ENCODE results near the gene EDN3. TPM values are rescaled to one million over a fixed set of nuclear protein-coding genes. Genes with fewer than 3 reads are reported as not detected.

EDN3 gene
- total RNA-seq, 1 donor from 2014 or later = not detected

GRCh38 chr20:59259946-59260345 lies 40.5 kb upstream of the EDN3 start:
- DNase-seq (ENCODE audit: low read depth) = no peak
- H3K4me3 ChIP-seq (ENCODE audit: low read depth, low read length) = no peak overlapping the region

GRCh38 chr20:59265298-59265697 lies 35.1 kb upstream of the EDN3 start:
- TF ChIP-seq CTCF (IDR thresholded peaks at IDR 0.05; ENCODE audit: insufficient read depth, low read length, poor library complexity, severe bottlenecking) = no peak
- peaks cover 3% of the 10 kb centered on the region for H3K27me3 ChIP-seq (ENCODE audit: control insufficient read depth, insufficient read depth, low read length)
- no peak for DNase-seq (ENCODE audit: low read depth)
- H3K4me3 ChIP-seq (ENCODE audit: low read depth, low read length) = no peak overlapping the region
- H3K36me3 ChIP-seq (ENCODE audit: control insufficient read depth, insufficient read depth, low read length) = no peaks in the 10 kb centered on the region

More at GRCh38 chr20:59259946-59260345, 40.5 kb upstream of the EDN3 start:
- no peak for TF ChIP-seq CTCF (IDR thresholded peaks at IDR 0.05; ENCODE audit: insufficient read depth, low read length, poor library complexity, severe bottlenecking)
- Histone ChIP-seq H3K27me3 (ENCODE audit: control insufficient read depth, insufficient read depth, low read length) (no peaks in the 10 kb centered on the region), H3K36me3 (ENCODE audit: control insufficient read depth, insufficient read depth, low read length) (no peaks in the 10 kb centered on the region)

- H3K27me3 ChIP-seq (ENCODE audit: control insufficient read depth, insufficient read depth, low read length) = peaks cover 3% of the 10 kb centered on the region
- H3K4me3 ChIP-seq (ENCODE audit: low read depth, low read length) = no peak overlapping the region
- DNase-seq (ENCODE audit: low read depth) = no peak
- no peaks in the 10 kb centered on the region for H3K36me3 ChIP-seq (ENCODE audit: control insufficient read depth, insufficient read depth, low read length)
- TF ChIP-seq CTCF (IDR thresholded peaks at IDR 0.05; ENCODE audit: insufficient read depth, low read length, poor library complexity, severe bottlenecking) = no peak
Observed at GRCh38 chr20:59268870-59269269, 31.5 kb upstream of the EDN3 start.

GRCh38 chr20:59269411-59270025 lies 30.9 kb upstream of the EDN3 start:
- no peaks in the 10 kb centered on the region for H3K36me3 ChIP-seq (ENCODE audit: control insufficient read depth, insufficient read depth, low read length)
- no peak for TF ChIP-seq CTCF (IDR thresholded peaks at IDR 0.05; ENCODE audit: insufficient read depth, low read length, poor library complexity, severe bottlenecking)
- no peak overlapping the region for H3K4me3 ChIP-seq (ENCODE audit: low read depth, low read length)
- no peak for DNase-seq (ENCODE audit: low read depth)
- H3K27me3 ChIP-seq (ENCODE audit: control insufficient read depth, insufficient read depth, low read length) = peaks cover 3% of the 10 kb centered on the region

GRCh38 chr20:59270380-59270779 lies 30.0 kb upstream of the EDN3 start:
- no peak overlapping the region for H3K4me3 ChIP-seq (ENCODE audit: low read depth, low read length)
- TF ChIP-seq CTCF (IDR thresholded peaks at IDR 0.05; ENCODE audit: insufficient read depth, low read length, poor library complexity, severe bottlenecking) = no peak
- DNase-seq (ENCODE audit: low read depth) = no peak
- H3K36me3 ChIP-seq (ENCODE audit: control insufficient read depth, insufficient read depth, low read length) = no peaks in the 10 kb centered on the region
- H3K27me3 ChIP-seq (ENCODE audit: control insufficient read depth, insufficient read depth, low read length) = peaks cover 3% of the 10 kb centered on the region

GRCh38 chr20:59273739-59274357 lies 26.6 kb upstream of the EDN3 start:
- no peaks in the 10 kb centered on the region for H3K36me3 ChIP-seq (ENCODE audit: control insufficient read depth, insufficient read depth, low read length)
- no peak for TF ChIP-seq CTCF (IDR thresholded peaks at IDR 0.05; ENCODE audit: insufficient read depth, low read length, poor library complexity, severe bottlenecking)
- no peak for DNase-seq (ENCODE audit: low read depth)
- no peak overlapping the region for H3K4me3 ChIP-seq (ENCODE audit: low read depth, low read length)
- H3K27me3 ChIP-seq (ENCODE audit: control insufficient read depth, insufficient read depth, low read length) = peaks cover under 1% of the 10 kb centered on the region

All from kidney epithelial cell (primary cell).